ENCODE measurements around the gene EXOC5.
"Not testable (repeated sequence)": the region's sequence is repeated elsewhere in the genome, so short reads cannot be mapped to it uniquely, and the experiment has no call there.

EXOC5 gene

GRCh38 chr14:57243320-57243719 lies 25.4 kb downstream of the EXOC5 start:
- Histone ChIP-seq H3K4me3 (IDR thresholded peaks at IDR 0.05; ENCODE audit: insufficient read depth, low read depth, low read length) (no peak overlapping the region), H2AFZ (ENCODE audit: low read depth) (no peak overlapping the region), H3K27ac (no peak overlapping the region), H3K79me2 (ENCODE audit: insufficient read depth, low read depth) (no peaks in the 10 kb centered on the region), H3K9ac (no peak overlapping the region), H3K4me2 (no peak overlapping the region), H3K27me3 (ENCODE audit: insufficient read depth, low read depth) (no peaks in the 10 kb centered on the region), H4K20me1 (ENCODE audit: insufficient read depth) (no peaks in the 10 kb centered on the region), H3K36me3 (ENCODE audit: insufficient read depth) (no peaks in the 10 kb centered on the region), H3K4me1 (ENCODE audit: low read depth, poor library complexity, severe bottlenecking) (no peaks in the 10 kb centered on the region)
- no peak for TF ChIP-seq CTCF (conservative IDR thresholded peaks at IDR 0.05; ENCODE audit: low read depth, low read length)

DNA sequence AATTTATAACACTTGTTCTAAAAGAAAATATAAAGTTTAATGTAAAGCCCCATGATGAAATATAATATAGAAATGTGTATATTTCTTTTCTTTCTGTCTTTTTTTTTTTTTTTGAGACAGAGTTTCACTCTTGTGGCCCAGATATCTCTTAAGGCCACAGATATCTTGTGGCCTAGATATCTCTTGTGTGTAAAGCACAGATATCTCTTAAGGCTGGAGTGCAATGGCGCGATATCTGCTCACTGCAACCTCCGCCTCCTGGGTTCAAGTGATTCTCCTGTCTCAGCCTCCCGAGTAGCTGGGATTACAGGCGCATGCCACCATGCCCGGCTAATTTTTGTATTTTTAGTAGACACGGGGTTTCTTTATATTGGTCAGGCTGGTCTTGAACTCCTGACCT lies 28.6 kb downstream of the EXOC5 start:
- H3K79me2 ChIP-seq (ENCODE audit: insufficient read depth, low read depth); H3K4me1 ChIP-seq (ENCODE audit: low read depth, poor library complexity, severe bottlenecking); H3K36me3 ChIP-seq (ENCODE audit: insufficient read depth); H3K27ac ChIP-seq; H3K9ac ChIP-seq; H3K27me3 ChIP-seq (ENCODE audit: insufficient read depth, low read depth); H2AFZ ChIP-seq (ENCODE audit: low read depth); H3K4me3 ChIP-seq (IDR thresholded peaks at IDR 0.05; ENCODE audit: insufficient read depth, low read depth, low read length); H3K4me2 ChIP-seq; H4K20me1 ChIP-seq (ENCODE audit: insufficient read depth): not testable (repeated sequence)

DNA sequence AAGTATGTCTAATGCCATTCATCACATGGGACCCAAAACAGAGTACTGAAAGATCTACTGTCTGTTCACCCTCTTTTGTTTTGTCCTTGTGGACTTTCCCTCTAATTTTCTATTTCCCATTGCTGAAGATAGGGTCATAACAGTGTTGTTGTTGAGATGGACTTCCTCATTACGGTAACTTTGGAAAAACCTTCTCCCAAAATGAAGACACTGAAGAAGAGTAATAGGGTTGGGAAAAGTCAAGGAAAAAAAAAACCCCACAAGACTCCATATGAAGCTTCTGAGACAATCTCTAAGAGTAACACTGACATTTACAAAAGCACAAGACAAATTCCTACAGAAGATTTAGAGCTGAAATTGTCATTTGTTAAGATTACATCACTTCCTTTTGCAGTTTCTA lies 36.7 kb downstream of the EXOC5 start:
- no peaks in the 10 kb centered on the region for H3K36me3 ChIP-seq (ENCODE audit: insufficient read depth)

DNA sequence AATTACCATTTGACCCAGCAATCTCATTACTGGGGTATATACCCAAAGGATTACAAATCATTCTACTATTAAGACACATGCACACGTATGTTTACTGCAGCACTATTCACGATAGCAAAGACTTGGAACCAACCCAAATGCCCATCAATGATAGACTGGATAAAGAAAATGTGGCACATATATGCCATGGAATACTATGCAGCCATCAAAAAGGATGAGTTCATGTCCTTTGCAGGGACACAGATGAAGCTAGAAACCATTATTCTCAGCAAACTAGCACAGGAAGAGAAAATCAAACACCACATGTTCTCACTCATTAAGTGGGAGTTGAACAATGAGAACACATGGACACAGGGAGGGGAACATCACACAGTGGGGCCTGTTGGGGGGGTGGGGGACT lies 40.4 kb downstream of the EXOC5 start:
- not testable (repeated sequence) for H3K36me3 ChIP-seq (ENCODE audit: insufficient read depth); H3K9ac ChIP-seq; H3K4me2 ChIP-seq; H3K79me2 ChIP-seq (ENCODE audit: insufficient read depth, low read depth); H3K4me1 ChIP-seq (ENCODE audit: low read depth, poor library complexity, severe bottlenecking); H3K27me3 ChIP-seq (ENCODE audit: insufficient read depth, low read depth); H3K27ac ChIP-seq; H2AFZ ChIP-seq (ENCODE audit: low read depth); H4K20me1 ChIP-seq (ENCODE audit: insufficient read depth); H3K4me3 ChIP-seq (IDR thresholded peaks at IDR 0.05; ENCODE audit: insufficient read depth, low read depth, low read length)

More for the DNA sequence above, 36.7 kb downstream of the EXOC5 start:
- Histone ChIP-seq H3K4me1 (ENCODE audit: low read depth, poor library complexity, severe bottlenecking) (no peaks in the 10 kb centered on the region), H3K9ac (no peak overlapping the region), H3K27ac (no peak overlapping the region), H3K79me2 (ENCODE audit: insufficient read depth, low read depth) (no peaks in the 10 kb centered on the region), H3K4me2 (no peak overlapping the region), H2AFZ (ENCODE audit: low read depth) (no peak overlapping the region), H3K4me3 (IDR thresholded peaks at IDR 0.05; ENCODE audit: insufficient read depth, low read depth, low read length) (no peak overlapping the region), H4K20me1 (ENCODE audit: insufficient read depth) (no peaks in the 10 kb centered on the region), H3K27me3 (ENCODE audit: insufficient read depth, low read depth) (no peaks in the 10 kb centered on the region)
- no peak for TF ChIP-seq CTCF (conservative IDR thresholded peaks at IDR 0.05; ENCODE audit: low read depth, low read length)

- no peak for TF ChIP-seq CTCF (conservative IDR thresholded peaks at IDR 0.05; ENCODE audit: low read depth, low read length)
- no peaks in the 10 kb centered on the region for H3K79me2 ChIP-seq (ENCODE audit: insufficient read depth, low read depth)
- H3K9ac ChIP-seq: no peak overlapping the region
- H3K27me3 ChIP-seq (ENCODE audit: insufficient read depth, low read depth): no peaks in the 10 kb centered on the region
- no peak overlapping the region for H3K4me2 ChIP-seq
- H4K20me1 ChIP-seq (ENCODE audit: insufficient read depth): no peaks in the 10 kb centered on the region
- H3K27ac ChIP-seq: no peak overlapping the region
- no peaks in the 10 kb centered on the region for H3K4me1 ChIP-seq (ENCODE audit: low read depth, poor library complexity, severe bottlenecking)
- no peak overlapping the region for H2AFZ ChIP-seq (ENCODE audit: low read depth)
- H3K36me3 ChIP-seq (ENCODE audit: insufficient read depth): no peaks in the 10 kb centered on the region
- H3K4me3 ChIP-seq (IDR thresholded peaks at IDR 0.05; ENCODE audit: insufficient read depth, low read depth, low read length): no peak overlapping the region
These were observed 41.6 kb downstream of the EXOC5 start for GRCh38 chr14:57227083-57227482.
